B cell (primary cell): ENCODE measurements around the gene IGSF3. TPM values are rescaled to one million over a fixed set of nuclear protein-coding genes. Genes with fewer than 3 reads are reported as not detected.

Experiments
- ATAC-seq: fragments of 200-7000 bp; cut with Tn5 transposase; one replicate; pipeline ENCODE4 v1.10.0; 2021; ENCODE audit warnings: low read depth, mild to moderate bottlenecking, moderate number of reproducible peaks, moderate library complexity
- CTCF ChIA-PET: fragments of 350-600 bp; sonication (Branson Sonifier 250); formaldehyde crosslinking; loops from one replicate; lab custom pipeline; 2021; ENCODE audit warnings: antibody characterized with exemption, inconsistent platforms; lab: Charles Lee
- POLR2A ChIA-PET: fragments of 350-600 bp; sonication (Branson Sonifier 250); formaldehyde crosslinking; loops from one replicate; lab custom pipeline; 2021; ENCODE audit warnings: antibody characterized with exemption; lab: Charles Lee
- DNase-seq: peaks from one replicate; pipeline ENCODE4 v3.0.0; 2013
- H2AFZ ChIP-seq: 2 replicates; pipeline ENCODE4 v1.6.1; 2012; ENCODE audit warnings: mild to moderate bottlenecking, low read depth, low read length; ENCODE audit not compliant: insufficient read depth, poor library complexity, severe bottlenecking
- H3K27ac ChIP-seq, 2 donors: 1 replicate in 1 of 2; 2 replicates in 1 of 2; pipeline ENCODE4 v1.5.1; 2012 to 2013; ENCODE audit warnings: low read length in 2 of 2, mild to moderate bottlenecking in 2 of 2, moderate library complexity in 1 of 2
- H3K27me3 ChIP-seq, 4 experiments: fragments of 200-600 bp in 1 of 4; sonication (generic) in 1 of 4; replicated peaks in 1 of 4; 1 replicate in 2 of 4; 2 replicates in 2 of 4; pipeline versions ENCODE4 v1.6.1 to v1.7.0; 2013 to 2016; ENCODE audit warnings: low read length in 3 of 4, mild to moderate bottlenecking in 2 of 4, mixed read lengths in 1 of 4, moderate library complexity in 1 of 4; ENCODE audit not compliant: insufficient read depth in 4 of 4, control insufficient read depth in 3 of 4; ENCODE audit errors: control extremely low read depth in 1 of 4
- H3K36me3 ChIP-seq, 2 experiments: replicated peaks in 1 of 2; 1 replicate in 1 of 2; 2 replicates in 1 of 2; pipeline versions ENCODE4 v1.6.1 to v1.7.1; 2013; ENCODE audit warnings: low read length in 1 of 2; ENCODE audit not compliant: insufficient read depth in 2 of 2, control insufficient read depth in 1 of 2; ENCODE audit errors: control extremely low read depth in 1 of 2, extremely low read depth in 1 of 2
- H3K4me1 ChIP-seq, 2 donors: fragments of 200-600 bp in 1 of 2; sonication (generic) in 1 of 2; 1 replicate in 1 of 2; 2 replicates in 1 of 2; pipeline versions ENCODE4 v1.5.1 to v1.6.1; 2013 to 2017; ENCODE audit warnings: low read length in 2 of 2; ENCODE audit not compliant: control insufficient read depth in 2 of 2, insufficient read depth in 2 of 2
- H3K4me2 ChIP-seq: replicated peaks from 2 replicates; pipeline ENCODE3; 2012; ENCODE audit warnings: mild to moderate bottlenecking, low read depth, low read length; ENCODE audit not compliant: poor library complexity, severe bottlenecking
- H3K4me3 ChIP-seq, 5 experiments: fragments of 200-600 bp in 1 of 5; sonication (generic) in 1 of 5; 1 replicate in 3 of 5; 2 replicates in 2 of 5; pipeline versions ENCODE4 v1.5.1 to v1.7.0; 2011 to 2016; ENCODE audit warnings: low read length in 4 of 5, mild to moderate bottlenecking in 4 of 5, low read depth in 2 of 5, control low read depth in 1 of 5, moderate library complexity in 1 of 5; ENCODE audit not compliant: insufficient read depth in 1 of 5; ENCODE audit errors: control extremely low read depth in 1 of 5, extremely low read depth in 1 of 5
- H3K79me2 ChIP-seq: fragments of 200-600 bp; sonication (generic); one replicate; pipeline ENCODE4 v1.6.0; 2016; ENCODE audit warnings: low read length; ENCODE audit not compliant: control insufficient read depth, insufficient read depth
- H3K9ac ChIP-seq: fragments of 200-600 bp; sonication (generic); 2 replicates; pipeline ENCODE4 v1.6.1; 2017; ENCODE audit warnings: mild to moderate bottlenecking, low read length, moderate library complexity
- H3K9me3 ChIP-seq, 3 donors: one replicate each; pipeline versions ENCODE4 v1.6.1 to v1.7.1; 2013; ENCODE audit warnings: low read length in 2 of 3; ENCODE audit not compliant: control insufficient read depth in 2 of 3, insufficient read depth in 1 of 3; ENCODE audit errors: control extremely low read depth in 1 of 3
- H4K20me1 ChIP-seq: 2 replicates; pipeline ENCODE4 v1.6.0; 2012; ENCODE audit warnings: mild to moderate bottlenecking, low read length; ENCODE audit not compliant: insufficient read depth, control insufficient read depth, poor library complexity, severe bottlenecking
- H3K27ac Mint-ChIP-seq: one replicate; pipeline ENCODE4 v1.8.0; 2021; ENCODE audit warnings: mixed read lengths
- H3K27me3 Mint-ChIP-seq: one replicate; pipeline ENCODE4 v1.8.0; 2021; ENCODE audit warnings: mixed read lengths
- H3K4me1 Mint-ChIP-seq: one replicate; pipeline ENCODE4 v1.8.0; 2021; ENCODE audit warnings: mixed read lengths
- H3K4me3 Mint-ChIP-seq: one replicate; pipeline ENCODE4 v1.8.0; 2021; ENCODE audit warnings: mixed read lengths
- H3K9me3 Mint-ChIP-seq: one replicate; pipeline ENCODE4 v1.8.0; 2022; ENCODE audit warnings: mixed read lengths; ENCODE audit not compliant: insufficient read depth
- EZH2 ChIP-seq: IDR thresholded peaks from 2 replicates; pipeline ENCODE4 v1.6.1; 2012; ENCODE audit warnings: borderline replicate concordance, low read depth, mild to moderate bottlenecking, moderate library complexity, low read length; ENCODE audit not compliant: insufficient read depth, poor library complexity, severe bottlenecking
- WGBS: methylation state at CpG from one replicate; pipeline ENCODE4 v1.1.5; 2013; ENCODE audit warnings: missing lambda C conversion rate; ENCODE audit not compliant: insufficient coverage; 5-methylcytosine and 5-hydroxymethylcytosine counted together
- intact Hi-C: fragments of 100-400 bp; cut with micrococcal nuclease; formaldehyde crosslinking; loops from one replicate; pipeline ENCODE4 v1.10.0; 2022
- polyA plus RNA-seq: library from polyadenylated mRNA; depleted of rRNA; stranded (reverse); fragments of >200 nt; gene quantifications from 2 replicates; pipeline ENCODE4 v1.2.3, GENCODE V29; 2012
- total RNA-seq, 2 donors: library from RNA; stranded (reverse); fragments of 120-200 nt in 1 of 2; gene quantifications; 1 replicate in 1 of 2; 2 replicates in 1 of 2; pipeline versions ENCODE4 v1.2.3 to v1.2.4, GENCODE V29; 2013 to 2022
- TF ChIP-seq, protein P1 (sequence below): fragments of 200-600 bp; IDR thresholded peaks from one replicate; pipeline ENCODE4 v1.8.0; 2022; ENCODE audit warnings: antibody characterized with exemption, mild to moderate bottlenecking

Gene IGSF3
- total and polyA plus RNA-seq, 2 donors (not counting 1 experiment from before 2014, with no cell fraction given) = 0.49 TPM; not detected in 1

DNA sequence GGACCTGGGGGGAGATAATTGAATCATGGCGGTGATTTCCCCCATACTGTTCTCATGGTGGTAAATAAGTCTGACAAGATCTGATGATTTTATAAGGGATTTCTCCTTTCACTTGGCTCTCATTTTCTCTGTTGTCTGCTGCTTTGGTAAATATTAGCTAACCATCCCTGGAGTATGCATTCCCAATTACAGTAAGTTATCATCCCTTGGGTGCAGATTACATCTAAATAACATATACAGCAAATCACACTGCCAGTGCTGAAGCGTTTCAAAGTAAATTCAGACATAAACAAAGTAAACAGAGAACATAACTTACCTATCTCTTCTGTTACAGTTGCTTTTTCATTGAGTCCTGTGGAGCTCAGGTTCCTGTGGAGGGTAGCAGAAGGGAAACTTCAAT is 38.6 kb upstream of the IGSF3 start:
- POLR2A ChIA-PET = no interaction called here
- H3K27ac Mint-ChIP-seq = no peak overlapping the region

GRCh38 chr1:116704278-116704677 is 36.7 kb upstream of the IGSF3 start:
- H3K27ac ChIP-seq = no peak overlapping the region
- Mint-ChIP-seq H3K4me1 (no peaks in the 10 kb centered on the region), H3K27ac (no peak overlapping the region), H3K4me3 (no peak overlapping the region), H3K9me3 (peaks cover 3% of the 10 kb centered on the region), H3K27me3 (peaks cover 10% of the 10 kb centered on the region)
- no peaks in the 10 kb centered on the region for H3K27me3 ChIP-seq
- H3K9ac ChIP-seq = no peak overlapping the region
- H4K20me1 ChIP-seq = no peaks in the 10 kb centered on the region
- ChIA-PET POLR2A (no interaction called here), CTCF (no interaction called here)
- no peak overlapping the region for H3K4me3 ChIP-seq
- intact Hi-C loops = no loop called here
- H3K9me3 ChIP-seq = no peaks in the 10 kb centered on the region
- ATAC-seq = no peak
- TF ChIP-seq, protein P1, sequence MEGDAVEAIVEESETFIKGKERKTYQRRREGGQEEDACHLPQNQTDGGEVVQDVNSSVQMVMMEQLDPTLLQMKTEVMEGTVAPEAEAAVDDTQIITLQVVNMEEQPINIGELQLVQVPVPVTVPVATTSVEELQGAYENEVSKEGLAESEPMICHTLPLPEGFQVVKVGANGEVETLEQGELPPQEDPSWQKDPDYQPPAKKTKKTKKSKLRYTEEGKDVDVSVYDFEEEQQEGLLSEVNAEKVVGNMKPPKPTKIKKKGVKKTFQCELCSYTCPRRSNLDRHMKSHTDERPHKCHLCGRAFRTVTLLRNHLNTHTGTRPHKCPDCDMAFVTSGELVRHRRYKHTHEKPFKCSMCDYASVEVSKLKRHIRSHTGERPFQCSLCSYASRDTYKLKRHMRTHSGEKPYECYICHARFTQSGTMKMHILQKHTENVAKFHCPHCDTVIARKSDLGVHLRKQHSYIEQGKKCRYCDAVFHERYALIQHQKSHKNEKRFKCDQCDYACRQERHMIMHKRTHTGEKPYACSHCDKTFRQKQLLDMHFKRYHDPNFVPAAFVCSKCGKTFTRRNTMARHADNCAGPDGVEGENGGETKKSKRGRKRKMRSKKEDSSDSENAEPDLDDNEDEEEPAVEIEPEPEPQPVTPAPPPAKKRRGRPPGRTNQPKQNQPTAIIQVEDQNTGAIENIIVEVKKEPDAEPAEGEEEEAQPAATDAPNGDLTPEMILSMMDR = no peak
- no peak for TF ChIP-seq EZH2
- H3K4me1 ChIP-seq = no peaks in the 10 kb centered on the region
- WGBS = 100% methylated on average over 1 of the region's 3 CpGs
- no peaks in the 10 kb centered on the region for H3K79me2 ChIP-seq
- no peak for DNase-seq
- H2AFZ ChIP-seq = no peak overlapping the region
- no peak overlapping the region for H3K4me2 ChIP-seq
- H3K36me3 ChIP-seq = no peaks in the 10 kb centered on the region

More for the DNA sequence above, 38.6 kb upstream of the IGSF3 start:
- no peak overlapping the region for H3K27ac ChIP-seq
- no peaks in the 10 kb centered on the region for H3K4me1 ChIP-seq
- H2AFZ ChIP-seq = no peak overlapping the region
- no peaks in the 10 kb centered on the region for H3K79me2 ChIP-seq
- DNase-seq = no peak
- WGBS = no CpG with 5 or more reads among the region's 2 CpGs
- no peaks in the 10 kb centered on the region for H3K27me3 ChIP-seq
- peaks cover 13% of the 10 kb centered on the region for H3K27me3 Mint-ChIP-seq
- no peaks in the 10 kb centered on the region for H3K4me1 Mint-ChIP-seq
- no peak for ATAC-seq
- no peaks in the 10 kb centered on the region for H3K36me3 ChIP-seq
- intact Hi-C loops = no loop called here
- H4K20me1 ChIP-seq = no peaks in the 10 kb centered on the region
- no peak overlapping the region for H3K9ac ChIP-seq
- no peak overlapping the region for H3K4me3 ChIP-seq
- H3K4me2 ChIP-seq = no peak overlapping the region
- TF ChIP-seq EZH2 = no peak
- TF ChIP-seq, protein P1 = no peak
- H3K9me3 ChIP-seq = no peaks in the 10 kb centered on the region
- no peak overlapping the region for H3K4me3 Mint-ChIP-seq
- H3K9me3 Mint-ChIP-seq = peaks cover 3% of the 10 kb centered on the region
- CTCF ChIA-PET = no interaction called here
